Stimulated activated naive CD4-positive, alpha-beta T cell treated with Interleukin-2 at 50 U/mL for 16 hours (primary cell): ENCODE measurements around the gene TRPM8.
A peak's percentile ranks its signal among the peaks of the same experiment; 100 is the strongest.

ENCODE experiments used
- DNase-seq: peaks from one replicate; lab custom pipeline; 2025; lab: John Stamatoyannopoulos, UW

The TRPM8 gene

DNA sequence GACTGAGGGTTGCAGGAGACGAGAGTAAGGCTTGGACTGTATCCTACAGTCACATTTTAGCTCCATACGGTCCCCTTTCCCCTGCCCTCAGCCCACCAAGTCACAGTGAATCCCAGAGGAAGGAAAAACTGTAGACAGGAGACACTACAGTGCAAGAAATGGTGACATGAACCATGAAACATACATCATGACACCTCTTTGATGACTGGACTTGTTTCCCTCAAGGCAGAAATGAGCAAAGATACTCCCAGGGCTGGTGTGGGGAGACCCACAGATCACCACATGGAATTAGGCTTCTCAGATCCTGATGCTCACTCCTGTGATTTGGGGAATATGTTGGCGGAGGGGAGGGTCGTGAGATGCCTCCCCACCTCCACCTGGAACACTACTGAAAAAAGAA is 85.1 kb downstream of the TRPM8 start:
- no peak for DNase-seq

GRCh38 chr2:234003972-234004617 is 86.9 kb downstream of the TRPM8 start:
- peak; percentile 11 for DNase-seq

- no peak for DNase-seq
These were observed 88.0 kb downstream of the TRPM8 start for GRCh38 chr2:234005126-234005525.

DNA sequence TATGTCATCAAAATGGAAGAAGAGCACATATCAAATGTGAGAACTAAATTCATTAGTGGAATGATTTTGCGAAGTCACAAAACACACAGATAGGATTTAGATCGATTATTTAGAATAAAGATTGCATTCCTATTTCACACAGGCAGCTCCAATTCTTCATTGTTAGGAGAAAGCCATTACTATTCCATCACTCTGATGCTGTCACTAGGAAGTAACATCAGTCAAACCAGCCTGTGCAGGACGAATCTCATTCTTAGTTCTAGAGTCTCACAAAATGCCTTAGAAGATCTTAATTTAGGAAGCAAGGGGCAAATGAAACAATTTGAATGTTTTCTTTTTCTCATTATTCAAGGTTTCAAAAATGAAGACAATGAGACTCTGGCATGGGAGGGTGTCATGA is 89.3 kb downstream of the TRPM8 start:
- no peak for DNase-seq

DNA sequence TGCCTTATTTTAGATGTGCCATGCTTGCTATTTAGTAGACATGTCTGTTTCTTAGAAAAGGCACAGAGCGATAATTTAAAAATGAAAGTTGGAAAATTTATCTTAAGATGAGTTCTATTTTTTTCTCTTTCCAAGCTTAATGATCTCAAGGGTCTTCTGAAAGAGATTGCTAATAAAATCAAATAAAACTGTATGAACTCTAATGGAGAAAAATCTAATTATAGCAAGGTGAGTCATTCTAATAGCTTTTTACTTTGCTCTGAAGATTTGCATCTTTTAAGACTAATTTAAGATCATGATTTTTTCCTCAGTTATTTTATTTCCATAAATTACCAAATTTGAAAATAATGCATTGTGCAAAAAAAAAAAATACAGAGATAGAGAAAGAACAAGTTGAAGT is 97.3 kb downstream of the TRPM8 start:
- DNase-seq = no peak

- DNase-seq = no peak
These were observed 98.7 kb downstream of the TRPM8 start for GRCh38 chr2:234015861-234016260.

GRCh38 chr2:234019896-234020295 is 102.7 kb downstream of the TRPM8 start:
- no peak for DNase-seq

GRCh38 chr2:234020332-234020731 is 103.2 kb downstream of the TRPM8 start:
- no peak for DNase-seq

DNA sequence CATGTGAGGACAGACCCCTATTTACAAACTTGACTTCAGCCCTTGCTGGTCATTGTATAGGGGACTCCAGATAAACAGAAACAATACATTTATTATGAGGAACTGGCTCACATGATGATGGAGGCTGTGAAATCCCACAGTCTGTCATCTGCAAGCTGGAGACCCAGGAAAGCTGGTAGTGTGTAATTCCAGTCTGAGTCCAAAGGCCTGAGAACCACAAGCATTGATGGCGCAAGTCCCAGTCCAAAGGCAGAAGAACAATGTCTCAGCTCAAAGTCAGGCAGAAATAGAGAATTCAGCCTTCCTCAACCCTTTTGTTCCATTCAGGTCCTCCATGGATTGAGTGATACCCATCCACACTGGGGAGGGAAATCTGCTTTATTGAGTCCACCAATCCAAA is 105.3 kb downstream of the TRPM8 start:
- no peak for DNase-seq

GRCh38 chr2:234024304-234024703 is 107.1 kb downstream of the TRPM8 start:
- DNase-seq = no peak

DNA sequence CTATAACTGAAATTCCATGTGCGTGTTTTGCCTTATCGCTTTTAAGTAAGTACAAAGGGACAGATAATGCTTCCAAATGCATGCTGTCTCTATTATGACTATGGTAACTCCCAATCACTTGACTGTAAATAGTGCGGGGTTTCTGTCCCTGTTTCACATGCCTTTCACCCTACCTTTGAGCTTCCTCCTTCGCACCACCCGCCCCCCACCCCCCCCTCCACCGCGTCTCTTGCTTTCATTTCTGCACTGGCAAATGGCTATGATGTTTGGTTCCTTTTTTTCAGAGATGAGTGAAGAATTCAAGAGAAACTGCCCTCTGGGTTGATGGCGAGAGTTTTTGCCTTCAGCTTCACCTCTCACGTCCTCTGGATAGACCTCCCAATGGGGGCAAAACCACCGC is 108.3 kb downstream of the TRPM8 start:
- DNase-seq = peak; percentile 42

DNA sequence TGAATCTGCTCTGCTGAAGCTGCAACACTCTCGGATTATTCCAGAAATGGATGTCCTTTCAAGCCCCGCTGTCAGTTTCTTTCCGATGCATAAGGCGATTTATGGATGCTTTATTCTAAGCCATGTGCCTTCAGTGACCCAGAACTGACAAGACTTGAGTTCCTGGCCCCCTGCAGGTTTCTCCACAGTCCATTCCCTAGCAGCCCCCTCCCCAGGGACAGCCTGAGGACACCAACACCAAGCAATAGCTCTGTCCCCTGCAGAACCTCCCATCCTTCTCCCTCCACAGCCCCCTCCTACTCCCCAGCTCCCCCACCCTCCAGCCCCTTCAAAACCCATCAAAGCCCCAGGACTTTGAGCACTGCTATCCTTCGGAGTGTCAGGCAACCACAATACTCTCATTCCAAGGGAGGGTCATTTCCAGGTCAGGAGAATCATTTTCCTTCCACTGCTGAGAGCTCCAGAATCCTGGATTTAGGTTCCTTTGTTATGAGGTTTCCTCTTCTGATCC is 108.8 kb downstream of the TRPM8 start:
- DNase-seq = no peak

GRCh38 chr2:234026693-234027254 is 109.6 kb downstream of the TRPM8 start:
- DNase-seq = no peak

- no peak for DNase-seq
These were observed 110.5 kb downstream of the TRPM8 start for GRCh38 chr2:234027641-234028040.

- DNase-seq = no peak
These were observed 112.1 kb downstream of the TRPM8 start for GRCh38 chr2:234029150-234029733.

DNA sequence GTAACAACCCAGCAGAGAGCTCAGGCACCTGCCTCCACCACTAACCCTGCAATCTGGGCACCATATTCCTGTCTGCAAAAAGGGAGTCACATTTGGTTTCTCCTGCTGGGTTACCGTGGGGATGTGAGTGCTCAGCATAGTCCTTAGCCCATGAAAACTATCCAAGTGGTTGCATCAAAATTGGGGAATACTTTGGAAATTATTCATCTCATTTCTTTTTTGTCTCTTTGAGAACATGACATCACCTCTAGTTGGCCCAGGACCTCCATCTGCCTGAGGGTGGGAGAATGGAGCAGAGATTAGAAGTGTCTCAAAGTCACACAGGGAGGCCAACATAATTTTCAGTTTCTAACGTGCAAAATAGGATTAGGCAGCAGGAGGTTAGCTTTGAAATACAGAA is 114.0 kb downstream of the TRPM8 start:
- no peak for DNase-seq

DNA sequence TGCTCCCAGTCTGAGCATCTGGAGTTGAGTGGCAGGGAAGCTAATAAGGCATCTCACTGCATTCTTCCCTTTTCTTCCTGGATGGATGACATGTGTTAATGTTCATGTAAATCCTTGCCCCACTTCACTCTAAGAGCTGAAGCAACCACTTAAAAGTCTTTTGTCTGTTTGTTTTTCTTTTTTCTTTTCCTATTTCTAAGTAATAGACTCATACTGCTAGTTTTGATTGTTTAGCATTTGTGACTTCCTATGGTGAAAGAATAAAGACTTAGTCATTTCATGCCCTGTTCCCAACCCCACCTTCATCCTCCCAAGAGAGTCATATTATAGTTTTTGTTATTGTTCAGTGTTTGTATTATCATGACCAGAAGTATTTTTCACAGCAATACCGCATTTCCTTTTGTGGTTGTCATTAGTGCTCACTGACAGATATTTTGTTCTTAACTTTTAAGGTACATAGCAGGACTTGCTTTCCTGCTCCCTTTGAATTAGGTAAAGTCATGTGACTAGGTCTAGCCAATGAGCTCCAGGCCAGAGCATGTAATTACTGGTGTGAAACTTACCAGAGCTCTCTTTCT is 115.2 kb downstream of the TRPM8 start:
- no peak for DNase-seq

- DNase-seq = no peak
These were observed 116.0 kb downstream of the TRPM8 start for GRCh38 chr2:234033174-234033573.

DNA sequence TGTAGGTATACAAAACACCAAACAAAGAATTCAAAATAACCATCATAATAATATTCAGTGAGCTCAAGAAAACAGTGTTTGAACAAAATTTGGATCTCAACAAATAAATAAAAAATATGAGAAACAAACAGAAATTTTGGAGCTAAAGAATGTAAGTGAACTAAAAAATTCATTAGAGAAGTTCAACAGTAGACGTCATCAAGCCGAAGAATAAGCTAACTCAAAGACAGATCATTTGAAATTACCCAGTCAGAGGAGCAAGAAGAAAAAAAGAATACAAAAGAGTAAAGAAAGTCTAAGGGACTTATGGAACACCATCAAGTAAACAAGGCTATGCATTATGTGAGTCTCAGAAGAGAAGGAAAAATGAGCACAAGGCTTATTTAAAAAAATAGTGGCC is 116.7 kb downstream of the TRPM8 start:
- DNase-seq = no peak

DNA sequence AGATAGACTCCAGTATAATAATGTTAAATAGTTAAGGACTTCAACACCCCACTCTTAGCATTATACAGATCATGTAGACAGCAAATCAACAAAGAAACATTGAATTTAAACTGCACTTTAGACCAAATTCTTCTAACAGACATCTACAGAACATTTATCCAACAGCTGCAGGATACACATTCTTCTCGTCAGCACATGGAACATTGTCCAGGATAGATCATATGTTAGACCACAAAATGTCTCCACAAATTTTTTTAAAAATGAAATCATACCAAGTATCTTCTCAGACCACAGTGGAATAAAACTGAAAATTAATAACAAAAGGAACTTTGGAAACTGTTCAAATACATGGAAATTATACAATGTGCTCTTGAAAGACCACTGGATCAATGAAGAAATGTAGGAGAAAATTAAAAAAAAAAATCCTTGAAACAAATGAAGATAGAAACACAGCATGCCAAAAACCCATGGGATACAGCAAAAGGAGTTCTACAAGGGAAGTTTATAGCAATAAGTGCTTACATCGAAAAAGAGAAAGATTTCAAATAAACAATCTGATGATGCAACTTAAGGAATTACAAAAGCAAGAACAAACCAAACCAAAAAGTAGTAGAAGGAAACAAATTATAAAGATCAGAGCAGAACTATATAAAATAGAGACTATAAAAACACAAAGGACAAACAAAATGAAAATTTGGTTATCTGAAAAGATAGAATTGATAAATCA is 121.1 kb downstream of the TRPM8 start:
- DNase-seq = no peak

DNA sequence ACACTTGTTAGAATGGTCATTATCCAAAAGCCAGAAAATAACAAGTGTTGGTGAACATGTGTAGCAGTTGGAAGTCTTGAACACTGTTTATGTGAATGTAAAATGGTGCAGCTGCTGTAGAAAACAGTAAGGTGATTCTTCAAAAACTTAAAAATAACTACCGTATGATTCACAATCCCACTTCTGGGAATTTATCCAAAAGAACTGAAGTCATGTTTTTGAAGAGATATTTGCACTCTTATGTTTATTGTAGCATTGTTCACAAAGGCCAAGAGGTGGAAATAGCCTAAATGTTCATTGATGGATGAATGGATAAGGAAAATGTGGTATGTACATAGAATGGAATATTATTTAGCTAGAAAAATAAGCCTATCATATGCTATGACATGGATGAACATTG is 127.0 kb downstream of the TRPM8 start:
- no peak for DNase-seq

- no peak for DNase-seq
These were observed 129.3 kb downstream of the TRPM8 start for GRCh38 chr2:234046521-234046920.

- DNase-seq = no peak
These were observed 130.2 kb downstream of the TRPM8 start for GRCh38 chr2:234047361-234047760.
